ENCODE results near the gene TRMT61A. TPM values are rescaled to one million over a fixed set of nuclear protein-coding genes. Genes with fewer than 3 reads are reported as not detected.
A peak's percentile ranks its signal among the peaks of the same experiment; 100 is the strongest.

TRMT61A gene
- total RNA-seq, 4 donors from 2014 or later = 3.6 to 26.5 (median 8.7) TPM

- H3K27ac ChIP-seq = peak overlapping the region; percentile 4 to 90
- DNase-seq = no peak
Measured at GRCh38 chr14:103536693-103537092, 7.7 kb downstream of the TRMT61A start.

GRCh38 chr14:103537175-103537990 is 8.4 kb downstream of the TRMT61A start:
- H3K36me3 ChIP-seq = no peaks in the 10 kb centered on the region
- intact Hi-C loops (cut with DNase I; ENCODE audit: low total_unique reads) = no loop called here
- peak overlapping the region; percentile 6 to 90 for H3K27ac ChIP-seq
- H3K27me3 ChIP-seq = no peaks in the 10 kb centered on the region
- H3K9me3 ChIP-seq = no peaks in the 10 kb centered on the region
- TF ChIP-seq CTCF (IDR thresholded peaks at IDR 0.05) = no peak
- TF ChIP-seq POLR2A (IDR thresholded peaks at IDR 0.05) = no peak
- peaks cover 0 to 54% of the 10 kb centered on the region in 2 donors for H3K4me1 ChIP-seq
- DNase-seq = no peak
- no peak overlapping the region for H3K4me3 ChIP-seq

More at GRCh38 chr14:103536693-103537092, 7.7 kb downstream of the TRMT61A start:
- Histone ChIP-seq H3K36me3 (no peaks in the 10 kb centered on the region), H3K9me3 (no peaks in the 10 kb centered on the region), H3K4me3 (no peak overlapping the region), H3K4me1 (peaks cover 0 to 47% of the 10 kb centered on the region in 2 donors), H3K27me3 (no peaks in the 10 kb centered on the region)
- TF ChIP-seq CTCF (IDR thresholded peaks at IDR 0.05) (no peak), POLR2A (IDR thresholded peaks at IDR 0.05) (no peak)
- intact Hi-C loops (cut with DNase I; ENCODE audit: low total_unique reads) = no loop called here

- DNase-seq = peak in 1 of 2 donors; percentile 61
Measured at GRCh38 chr14:103538291-103539055, 9.5 kb downstream of the TRMT61A start.

GRCh38 chr14:103539056-103539825 is 10.2 kb downstream of the TRMT61A start:
- H3K27me3 ChIP-seq = no peaks in the 10 kb centered on the region
- H3K36me3 ChIP-seq = no peaks in the 10 kb centered on the region
- no peak overlapping the region for H3K4me3 ChIP-seq
- H3K4me1 ChIP-seq = peaks cover 7 to 65% of the 10 kb centered on the region in 2 donors
- intact Hi-C loops (cut with DNase I; ENCODE audit: low total_unique reads) = no loop called here
- no peak for TF ChIP-seq CTCF (IDR thresholded peaks at IDR 0.05)
- H3K27ac ChIP-seq = peak overlapping the region; percentile 79 to 90
- no peaks in the 10 kb centered on the region for H3K9me3 ChIP-seq
- DNase-seq = no peak

More at GRCh38 chr14:103538291-103539055, 9.5 kb downstream of the TRMT61A start:
- TF ChIP-seq CTCF (IDR thresholded peaks at IDR 0.05) (no peak), POLR2A (IDR thresholded peaks at IDR 0.05) (no peak)
- intact Hi-C loops (cut with DNase I; ENCODE audit: low total_unique reads) = no loop called here
- Histone ChIP-seq H3K4me1 (peaks cover 0 to 59% of the 10 kb centered on the region in 2 donors), H3K27me3 (no peaks in the 10 kb centered on the region), H3K4me3 (no peak overlapping the region), H3K27ac (peak overlapping the region; percentile 79 to 90), H3K9me3 (no peaks in the 10 kb centered on the region), H3K36me3 (no peaks in the 10 kb centered on the region)
